Right cardiac atrium (tissue), 5 donors: Measurements from ENCODE around the gene CLPX. TPM values are rescaled to one million over a fixed set of nuclear protein-coding genes. Genes with fewer than 3 reads are reported as not detected.
A peak's percentile ranks its signal among the peaks of the same experiment; 100 is the strongest.
"Not testable (repeated sequence)": the region's sequence is repeated elsewhere in the genome, so short reads cannot be mapped to it uniquely, and the experiment has no call there.

Experiments used
- ATAC-seq, 2 donors: fragments of 200-7000 bp; cut with Tn5 transposase; one replicate each; pipeline versions ENCODE4 v1.8.0 to v1.9.1; 2020; ENCODE audit warnings: moderate library complexity in 2 of 2, mild to moderate bottlenecking in 1 of 2
- DNase-seq, 3 donors: peaks; one replicate each; pipeline ENCODE4 v3.0.0-alpha.2; 2020
- H3K27ac ChIP-seq: one replicate; pipeline ENCODE4 v1.5.1; 2013; ENCODE audit warnings: mild to moderate bottlenecking, low read length, control low read depth, moderate library complexity
- H3K27me3 ChIP-seq: one replicate; pipeline ENCODE4 v1.6.1; 2013; ENCODE audit not compliant: control insufficient read depth, insufficient read depth
- H3K4me1 ChIP-seq: one replicate; pipeline ENCODE4 v1.6.1; 2013; ENCODE audit warnings: low read length; ENCODE audit not compliant: control insufficient read depth, insufficient read depth
- H3K4me3 ChIP-seq: one replicate; pipeline ENCODE4 v1.5.1; 2013; ENCODE audit warnings: low read length, control low read depth
- H3K9me3 ChIP-seq: one replicate; pipeline ENCODE4 v1.6.1; 2013; ENCODE audit warnings: low read length; ENCODE audit not compliant: control insufficient read depth
- WGBS: extraction: QIAGEN DNeasy Blood & Tissue Kit; methylation state at CpG from one replicate; pipeline ENCODE4 v1.1.7; 2013; 5-methylcytosine and 5-hydroxymethylcytosine counted together
- intact Hi-C, 4 donors: fragments of 100-400 bp; cut with DNase I; formaldehyde crosslinking; loops; one replicate each; pipeline versions ENCODE4 v1.11.0 to v1.14.0; 2022 to 2023
- polyA plus RNA-seq: library from polyadenylated mRNA; stranded (reverse); fragments of 200-250 nt; gene quantifications from one replicate; pipeline ENCODE4 v1.2.3, GENCODE V29; 2013
- total RNA-seq, 4 donors: library from RNA; stranded (reverse); fragmentation: NEBNext Ultra II Directional; extraction: Animal tissue kit (Norgen Biotek cat#: 25700); gene quantifications; one replicate each; pipeline ENCODE4 v1.2.1, GENCODE V29; 2021
- donor health status: healthy with polysubstance abuse.
- donor health status: DM: no; HTN: yes; CAD: no.
- donor health status: DM: no; HTN: no; CAD: no.
- donor health status: DM: no; HTN: yes; CAD: no; lungs with severe emphysema.
- donor health status: DM: yes; HTN: yes; CAD: no.

The CLPX gene
- total and polyA plus RNA-seq, 5 donors: 15.6 to 51.2 (median 48.6) TPM

DNA sequence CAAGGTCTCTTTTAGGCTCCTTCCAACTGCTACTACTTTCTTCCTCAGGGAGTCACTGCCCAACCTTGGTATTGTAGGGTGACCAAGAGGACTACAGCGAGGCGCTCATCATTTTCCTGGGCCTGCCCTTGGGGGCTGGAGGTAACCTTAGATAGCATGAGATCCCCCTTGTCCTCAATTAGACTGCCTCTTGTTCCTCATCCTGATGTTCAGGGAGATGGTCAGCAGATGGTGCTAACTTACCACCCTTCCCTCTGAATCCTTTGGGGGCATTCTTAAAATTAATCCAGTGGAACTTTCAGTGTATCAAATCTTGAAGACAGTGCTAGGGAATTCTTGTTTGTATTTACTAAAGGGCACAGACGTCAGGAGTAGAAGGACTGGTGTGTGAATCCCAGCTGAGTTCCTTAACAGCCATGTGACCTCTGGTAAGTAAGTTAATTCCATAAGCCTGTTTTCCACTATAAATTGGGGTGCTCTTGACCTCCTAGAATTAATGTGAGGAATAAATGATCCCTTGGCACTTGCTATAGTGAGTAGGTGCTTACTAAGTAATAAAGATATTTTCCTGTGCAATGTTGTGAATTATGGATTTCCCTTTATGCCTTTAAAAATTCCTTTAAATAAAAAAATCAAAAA, 4.1 kb upstream of the CLPX start:
- H3K4me3 ChIP-seq: no peak overlapping the region
- DNase-seq: no peak
- H3K27ac ChIP-seq: no peak overlapping the region
- WGBS: 8% methylated on average over 3 of the region's 3 CpGs
- ATAC-seq: no peak
- H3K4me1 ChIP-seq: no peaks in the 10 kb centered on the region
- no peaks in the 10 kb centered on the region for H3K27me3 ChIP-seq
- no peaks in the 10 kb centered on the region for H3K9me3 ChIP-seq
- intact Hi-C loops: loop anchor here (5.0 kb wide), 4 partner anchors 83 to 113 kb away; partner anchors contain the start of genes RNU5A-1 (in 2 of the 4), PARP16 (in 1 of the 4) and RNU5B-1 (in 1 of the 4)

DNA sequence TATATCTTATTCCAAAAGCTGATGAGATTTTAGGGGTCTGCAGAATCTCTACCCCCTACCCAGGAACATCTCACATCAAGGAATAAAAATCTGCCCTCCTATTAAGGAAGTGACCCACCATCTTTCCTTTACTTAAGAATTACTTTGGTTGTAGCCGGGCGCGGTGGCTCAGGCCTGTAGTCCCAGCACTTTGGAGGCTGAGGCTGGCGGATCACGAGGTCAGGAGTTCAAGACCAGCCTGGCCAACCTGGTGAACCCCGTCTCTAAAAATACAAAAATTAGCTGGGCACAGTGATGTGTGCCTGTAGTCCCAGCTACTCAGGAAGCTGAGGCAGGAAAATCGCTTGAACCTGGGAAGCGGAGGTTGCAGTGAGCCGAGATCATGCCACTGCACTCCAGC, 3.3 kb upstream of the CLPX start:
- 86% methylated on average over 9 of the region's 9 CpGs for WGBS
- H3K4me3 ChIP-seq, H3K27ac ChIP-seq, H3K9me3 ChIP-seq, DNase-seq, H3K4me1 ChIP-seq, ATAC-seq, H3K27me3 ChIP-seq: not testable (repeated sequence)
- intact Hi-C loops: loop anchor here (5.0 kb wide), 4 partner anchors 84 to 114 kb away; partner anchors contain the start of genes RNU5A-1 (in 2 of the 4), PARP16 (in 1 of the 4) and RNU5B-1 (in 1 of the 4)

DNA sequence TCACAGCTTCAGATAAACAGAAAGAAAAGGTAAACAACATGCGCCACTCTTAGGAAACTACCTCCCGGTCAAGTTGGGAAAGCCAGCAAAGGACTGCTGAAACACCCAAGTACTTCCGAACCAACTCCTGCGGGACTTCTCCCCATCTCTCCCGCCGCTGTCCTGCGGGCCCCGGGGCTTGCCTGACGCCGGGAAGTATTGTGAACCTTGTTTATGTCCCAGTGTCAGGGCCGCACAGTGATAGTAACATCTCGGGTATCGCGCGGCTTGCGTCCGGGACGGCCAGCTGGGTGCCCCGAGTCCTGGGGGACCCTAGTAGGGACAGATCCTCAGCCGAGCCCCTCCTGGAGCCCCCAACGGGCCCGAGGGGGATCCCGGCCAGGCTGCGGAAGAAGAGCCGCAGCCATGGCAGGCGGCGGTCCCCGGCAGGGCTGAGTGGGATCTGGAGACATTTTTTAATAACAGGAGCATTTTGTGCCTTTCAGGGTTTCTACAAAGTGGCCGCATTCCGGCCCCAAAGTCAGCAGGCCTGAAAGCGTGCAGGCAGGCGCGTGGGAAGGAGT, 756 bp downstream of the CLPX start:
- Histone ChIP-seq H3K27me3 (no peaks in the 10 kb centered on the region), H3K4me3 (peak overlapping the region; percentile 97), H3K4me1 (no peaks in the 10 kb centered on the region), H3K27ac (peak overlapping the region; percentile 98), H3K9me3 (no peaks in the 10 kb centered on the region)
- WGBS: under 1% methylated on average over 33 of the region's 33 CpGs
- DNase-seq (peak; percentile 60 to 85 (median 83)), ATAC-seq (peak; percentile 63 to 64)
- intact Hi-C loops: no loop called here

DNA sequence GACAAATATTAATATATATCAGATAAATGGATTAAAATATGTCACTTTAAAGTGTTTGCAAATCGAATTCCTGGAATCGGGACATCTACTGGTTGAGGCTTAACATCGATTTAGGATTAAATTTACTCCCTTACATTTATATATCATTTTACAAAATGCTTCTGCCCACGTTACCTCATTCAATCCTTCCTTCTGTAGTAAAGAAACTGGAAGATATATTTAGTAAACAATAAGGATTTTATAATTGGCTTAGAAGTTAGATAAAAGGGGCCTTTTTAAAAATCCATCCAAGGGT, 1.3 kb downstream of the CLPX start:
- no peaks in the 10 kb centered on the region for H3K27me3 ChIP-seq

DNA sequence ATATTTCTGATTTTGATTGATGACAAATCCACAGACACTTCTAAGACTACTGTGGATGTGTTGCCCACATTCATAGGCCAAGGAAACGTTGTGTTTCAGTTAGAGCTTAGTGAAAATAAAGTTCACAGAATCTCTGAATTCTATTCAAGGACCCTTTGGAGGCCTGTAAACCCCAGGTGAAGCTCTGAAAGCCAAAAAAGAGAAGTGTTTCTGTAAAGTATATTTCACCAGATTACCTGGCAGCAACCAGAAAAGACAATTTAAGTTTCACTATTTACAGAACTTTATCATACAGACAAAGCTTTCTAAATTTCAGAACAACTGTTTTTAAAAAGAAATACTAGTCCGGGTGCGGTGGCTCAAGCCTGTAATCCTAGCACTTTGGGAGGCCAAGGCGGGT, 2.6 kb downstream of the CLPX start:
- no peaks in the 10 kb centered on the region for H3K4me1 ChIP-seq
- ATAC-seq (no peak), DNase-seq (no peak)
- WGBS: 75% methylated on average over 4 of the region's 4 CpGs
- no peak overlapping the region for H3K4me3 ChIP-seq
- intact Hi-C loops: no loop called here
- H3K9me3 ChIP-seq: no peaks in the 10 kb centered on the region
- H3K27me3 ChIP-seq: no peaks in the 10 kb centered on the region
- H3K27ac ChIP-seq: no peak overlapping the region

More for the DNA sequence above, 1.3 kb downstream of the CLPX start:
- Histone ChIP-seq H3K9me3 (no peaks in the 10 kb centered on the region), H3K27ac (no peak overlapping the region), H3K4me1 (no peaks in the 10 kb centered on the region), H3K4me3 (peak overlapping the region; percentile 97)
- ATAC-seq: no peak
- 1% methylated on average over 4 of the region's 4 CpGs for WGBS
- intact Hi-C loops: no loop called here
- DNase-seq: no peak

DNA sequence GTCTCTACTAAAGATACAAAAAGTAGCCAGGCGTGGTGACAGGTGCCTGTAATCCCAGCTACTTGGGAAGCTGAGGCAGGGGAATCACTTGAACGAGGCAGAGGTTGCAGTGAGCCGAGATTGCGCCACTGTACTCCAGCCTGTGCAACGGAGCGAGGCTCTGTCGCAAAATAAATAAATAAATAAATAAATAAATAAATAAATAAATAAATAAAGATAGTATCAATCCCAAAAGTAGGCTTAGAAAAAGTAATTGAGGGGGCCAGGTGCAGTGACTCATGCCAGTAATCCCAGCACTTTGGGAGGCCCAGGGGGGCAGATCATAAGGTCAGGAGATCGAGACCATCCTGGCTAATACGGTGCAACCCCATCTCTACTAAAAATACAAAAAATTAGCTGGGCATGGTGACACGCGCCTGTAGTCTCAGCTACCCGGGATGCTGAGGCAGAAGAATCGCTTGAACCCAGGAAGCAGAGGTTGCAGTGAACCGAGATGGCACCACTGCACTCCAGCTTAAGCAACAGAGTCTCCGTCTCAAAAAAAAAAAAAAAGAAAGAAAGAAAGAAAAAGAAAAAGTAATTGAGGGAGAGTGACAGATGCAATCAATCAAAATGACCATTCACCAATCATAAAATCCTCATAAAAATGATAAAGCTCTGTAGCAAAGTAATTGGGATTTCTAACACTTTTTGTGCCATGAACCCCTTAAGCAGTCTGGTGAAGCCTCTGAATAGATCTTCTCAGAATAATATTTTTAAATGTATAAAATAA, 3.4 kb downstream of the CLPX start:
- intact Hi-C loops, H3K9me3 ChIP-seq, H3K4me3 ChIP-seq, H3K27me3 ChIP-seq, DNase-seq, H3K27ac ChIP-seq, ATAC-seq, H3K4me1 ChIP-seq: not testable (repeated sequence)
- WGBS: 90% methylated on average over 15 of the region's 15 CpGs

DNA sequence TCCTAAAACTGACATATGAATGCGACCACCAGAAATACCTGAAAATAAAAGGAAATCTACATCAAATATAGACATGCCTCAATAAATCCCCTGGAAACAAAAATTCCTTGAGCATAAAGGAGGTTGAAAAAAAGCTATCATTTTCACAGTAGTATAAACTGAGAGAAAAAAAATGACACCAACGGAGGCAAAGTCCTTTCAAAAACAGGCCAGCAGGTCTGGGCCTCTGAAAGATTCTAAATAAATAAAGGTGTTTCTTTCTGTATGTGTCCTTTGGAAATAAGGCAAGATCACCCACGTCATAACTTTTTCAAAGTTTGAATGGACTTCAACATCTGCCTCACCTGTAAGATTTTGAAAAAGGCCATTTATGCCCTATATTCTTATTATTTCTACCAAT, 5.0 kb downstream of the CLPX start:
- Histone ChIP-seq H3K27ac (no peak overlapping the region), H3K27me3 (no peaks in the 10 kb centered on the region), H3K4me1 (no peaks in the 10 kb centered on the region), H3K9me3 (no peaks in the 10 kb centered on the region), H3K4me3 (no peak overlapping the region)
- WGBS: 95% methylated on average over 3 of the region's 3 CpGs
- ATAC-seq: no peak
- no peak for DNase-seq
- intact Hi-C loops: no loop called here

DNA sequence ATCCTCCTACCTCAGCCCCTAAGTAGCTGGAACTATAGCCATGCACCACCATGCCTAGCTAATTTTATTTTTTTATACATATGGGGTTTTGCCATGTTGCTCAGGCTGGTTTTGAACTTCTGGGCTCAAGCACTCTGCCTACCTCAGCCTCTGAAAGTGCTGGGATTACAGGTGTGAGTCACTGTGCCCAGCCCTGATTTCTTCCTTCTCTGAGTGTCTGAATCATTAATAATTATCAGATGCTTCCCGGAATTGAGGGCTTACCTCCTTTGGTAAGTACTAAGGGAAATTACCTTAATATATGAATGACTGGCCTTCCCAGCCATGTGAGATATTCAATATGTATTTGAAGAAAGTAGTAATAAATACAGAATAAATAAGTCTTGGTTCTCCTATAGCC, 7.2 kb downstream of the CLPX start:
- intact Hi-C loops: no loop called here
- DNase-seq (no peak), ATAC-seq (no peak)
- Histone ChIP-seq H3K27me3 (no peaks in the 10 kb centered on the region), H3K4me3 (no peak overlapping the region), H3K9me3 (no peaks in the 10 kb centered on the region), H3K27ac (no peak overlapping the region), H3K4me1 (no peaks in the 10 kb centered on the region)
- 78% methylated on average over 1 of the region's 1 CpG for WGBS

DNA sequence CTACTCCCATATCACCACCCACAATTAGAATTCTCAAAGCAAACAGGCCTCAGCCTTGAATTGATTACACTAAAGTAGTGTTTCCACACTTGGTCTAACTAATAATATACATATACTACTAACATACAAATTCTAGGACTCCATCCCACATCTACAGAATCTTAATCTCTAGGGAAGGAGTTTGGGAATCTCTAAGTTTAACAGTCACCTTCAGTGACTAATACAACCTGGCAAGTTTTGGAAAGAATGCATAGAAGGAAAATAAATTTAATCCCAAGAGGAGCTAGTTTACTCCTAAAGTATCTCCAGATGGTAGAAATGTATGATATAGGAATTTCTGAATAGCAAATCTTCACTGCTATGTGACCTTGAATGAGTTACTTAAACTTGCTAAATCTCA, 9.1 kb downstream of the CLPX start:
- H3K27me3 ChIP-seq: no peaks in the 10 kb centered on the region
- no peak overlapping the region for H3K4me3 ChIP-seq
- DNase-seq (no peak), ATAC-seq (no peak)
- H3K9me3 ChIP-seq: no peaks in the 10 kb centered on the region
- intact Hi-C loops: no loop called here
- no peaks in the 10 kb centered on the region for H3K4me1 ChIP-seq
- no peak overlapping the region for H3K27ac ChIP-seq

DNA sequence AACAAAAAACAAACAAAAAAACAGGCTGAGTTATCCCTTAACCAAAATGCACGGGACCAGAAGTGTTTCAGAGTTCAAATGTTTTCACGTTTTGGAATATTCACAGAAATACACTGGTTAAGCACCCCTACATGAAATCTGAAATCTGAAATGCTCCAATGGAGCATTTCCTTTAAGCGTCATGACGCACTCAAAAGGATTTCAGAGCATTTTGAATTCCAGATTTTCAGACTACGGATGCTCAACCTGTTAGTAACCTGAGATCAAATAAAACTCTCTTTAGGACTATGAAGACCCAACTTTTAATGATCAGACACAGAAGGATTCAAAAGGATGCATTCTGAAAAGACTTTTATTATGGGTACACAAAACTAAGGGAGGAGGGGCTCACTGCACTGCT, 9.6 kb downstream of the CLPX start:
- no peak for DNase-seq
- intact Hi-C loops: no loop called here

DNA sequence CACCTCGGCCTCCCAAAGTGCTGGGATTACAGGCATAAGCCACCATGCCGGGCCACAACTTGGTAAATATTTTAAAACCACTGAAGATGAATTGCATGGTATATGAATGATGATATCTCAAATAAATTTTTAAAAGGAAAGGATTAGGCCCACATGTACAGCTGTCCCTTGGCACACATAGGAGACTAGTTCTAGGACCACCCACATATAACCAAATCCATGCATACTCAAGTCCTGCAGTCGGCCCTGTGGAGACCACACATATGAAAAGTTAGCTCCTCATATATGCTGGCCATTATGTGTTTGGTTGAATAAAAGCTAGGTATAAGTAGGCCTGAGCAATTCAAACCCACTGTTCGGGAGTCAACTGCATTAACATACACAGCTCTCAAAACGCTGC, 10.6 kb downstream of the CLPX start:
- H3K4me3 ChIP-seq: no peak overlapping the region
- 95% methylated on average over 5 of the region's 5 CpGs for WGBS
- intact Hi-C loops: no loop called here
- no peak for DNase-seq
- ATAC-seq: no peak
- H3K4me1 ChIP-seq: no peaks in the 10 kb centered on the region
- no peaks in the 10 kb centered on the region for H3K27me3 ChIP-seq
- H3K27ac ChIP-seq: no peak overlapping the region
- no peaks in the 10 kb centered on the region for H3K9me3 ChIP-seq

More for the DNA sequence above, 9.6 kb downstream of the CLPX start:
- no peak overlapping the region for H3K4me3 ChIP-seq
- no peaks in the 10 kb centered on the region for H3K27me3 ChIP-seq
- no peaks in the 10 kb centered on the region for H3K4me1 ChIP-seq
- ATAC-seq: no peak
- 88% methylated on average over 5 of the region's 5 CpGs for WGBS
- H3K9me3 ChIP-seq: no peaks in the 10 kb centered on the region
- no peak overlapping the region for H3K27ac ChIP-seq
